WERI-Rb-1 (cell line): ENCODE results near the gene DGKB.

Source experiments
- DNase-seq: peaks from one replicate; pipeline ENCODE4 v3.0.0-alpha.2; 2020
- H3K27ac ChIP-seq: fragments of 250-450 bp; sonication (Bioruptor Pico); 2 replicates; pipeline ENCODE4 v1.5.1; 2020; ENCODE audit warnings: mild to moderate bottlenecking, moderate library complexity
- H3K27me3 ChIP-seq: fragments of 250-450 bp; sonication (Bioruptor Pico); 2 replicates; pipeline ENCODE4 v1.5.1; 2021; ENCODE audit warnings: mild to moderate bottlenecking, low read depth, moderate library complexity; ENCODE audit not compliant: insufficient read depth, severe bottlenecking
- H3K36me3 ChIP-seq: fragments of 250-450 bp; sonication (Bioruptor Pico); 2 replicates; pipeline ENCODE4 v1.5.1; 2020; ENCODE audit warnings: mild to moderate bottlenecking, moderate library complexity
- H3K4me3 ChIP-seq: 2 replicates; pipeline ENCODE4 v1.5.1; 2011; ENCODE audit warnings: low read depth, mild to moderate bottlenecking, control low read depth, low read length
- H3K9me3 ChIP-seq: fragments of 250-450 bp; sonication (Bioruptor Pico); 2 replicates; pipeline ENCODE4 v1.5.1; 2021; ENCODE audit warnings: mild to moderate bottlenecking, moderate library complexity; ENCODE audit not compliant: severe bottlenecking
- CTCF ChIP-seq: IDR thresholded peaks from 2 replicates; pipeline ENCODE4 v1.5.1; 2011; ENCODE audit warnings: low read depth, mild to moderate bottlenecking, control low read depth, inconsistent platforms, low read length

The DGKB gene

DNA sequence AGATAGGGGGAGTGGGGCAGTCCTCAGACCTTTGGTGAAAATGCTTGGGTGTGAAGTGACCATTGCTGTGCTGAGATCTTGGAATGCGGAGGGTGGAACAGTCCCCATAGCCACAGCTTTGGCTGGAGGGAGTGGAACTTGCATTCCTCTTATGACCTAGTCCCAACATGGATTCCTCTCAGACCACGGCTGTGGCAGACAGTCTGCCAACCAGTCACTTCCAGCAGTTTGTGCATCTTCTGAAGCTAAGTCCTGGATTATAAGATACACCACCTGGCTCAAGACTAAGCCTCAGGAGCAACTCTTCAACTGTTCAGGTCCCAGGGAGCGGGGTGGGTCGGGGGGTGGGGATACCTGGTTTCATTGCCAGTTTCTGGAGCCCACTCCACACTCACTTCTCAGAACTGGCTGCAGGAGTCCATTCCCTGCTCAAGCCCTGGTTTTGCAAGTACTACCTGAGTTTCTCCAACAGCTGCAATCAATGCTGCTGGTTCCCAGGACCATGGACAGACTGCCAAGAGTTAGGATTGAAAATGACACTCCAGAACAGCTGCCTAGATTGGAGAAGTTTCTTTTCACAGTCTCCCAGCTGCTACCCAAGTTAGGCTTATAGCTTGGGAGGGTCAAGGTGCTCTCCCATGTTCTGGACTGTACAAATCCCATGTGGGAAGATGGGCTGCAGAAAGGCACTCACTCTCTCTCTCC lies 29.1 kb upstream of the DGKB start:
- Histone ChIP-seq H3K27ac (no peak overlapping the region), H3K4me3 (no peak overlapping the region), H3K9me3 (no peaks in the 10 kb centered on the region), H3K36me3 (no peaks in the 10 kb centered on the region), H3K27me3 (no peaks in the 10 kb centered on the region)
- DNase-seq: peak; percentile 7
- no peak for TF ChIP-seq CTCF

DNA sequence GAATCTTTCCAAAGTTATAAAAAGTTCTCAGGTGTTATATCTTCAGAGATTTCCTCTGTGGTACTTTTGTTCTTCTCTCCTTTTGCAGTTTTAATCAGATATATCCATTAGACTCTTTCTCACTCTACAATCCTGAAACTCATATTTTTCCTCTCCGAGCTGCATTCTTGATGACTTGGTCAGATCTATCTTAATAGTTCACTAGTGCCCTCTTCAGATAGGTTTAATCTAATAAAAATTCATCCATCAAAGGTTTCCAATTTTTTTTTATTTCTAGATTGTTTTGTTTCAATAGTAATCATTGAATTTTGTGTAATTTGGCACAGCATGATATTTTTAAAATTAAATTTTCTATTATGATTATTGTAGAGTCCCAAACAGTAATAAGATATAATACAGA lies 21.8 kb upstream of the DGKB start:
- H3K9me3 ChIP-seq: no peaks in the 10 kb centered on the region
- no peak for DNase-seq
- H3K27ac ChIP-seq: no peak overlapping the region
- H3K27me3 ChIP-seq: no peaks in the 10 kb centered on the region
- no peaks in the 10 kb centered on the region for H3K36me3 ChIP-seq
- TF ChIP-seq CTCF: no peak
- no peak overlapping the region for H3K4me3 ChIP-seq

- Histone ChIP-seq H3K9me3 (no peaks in the 10 kb centered on the region), H3K27ac (no peak overlapping the region), H3K27me3 (no peaks in the 10 kb centered on the region), H3K36me3 (no peaks in the 10 kb centered on the region), H3K4me3 (no peak overlapping the region)
- TF ChIP-seq CTCF: no peak
- DNase-seq: no peak
Measured at GRCh38 chr7:14911077-14911476, 8.5 kb upstream of the DGKB start.

- no peaks in the 10 kb centered on the region for H3K9me3 ChIP-seq
- no peak for DNase-seq
- H3K4me3 ChIP-seq: no peak overlapping the region
- no peaks in the 10 kb centered on the region for H3K27me3 ChIP-seq
- no peak for TF ChIP-seq CTCF
- H3K36me3 ChIP-seq: no peaks in the 10 kb centered on the region
- H3K27ac ChIP-seq: no peak overlapping the region
Measured at GRCh38 chr7:14908697-14909096, 6.1 kb upstream of the DGKB start.

- no peaks in the 10 kb centered on the region for H3K9me3 ChIP-seq
- no peaks in the 10 kb centered on the region for H3K27me3 ChIP-seq
- H3K36me3 ChIP-seq: no peaks in the 10 kb centered on the region
- TF ChIP-seq CTCF: no peak
- DNase-seq: no peak
- H3K27ac ChIP-seq: no peak overlapping the region
- no peak overlapping the region for H3K4me3 ChIP-seq
Measured at GRCh38 chr7:14905764-14906163, 3.2 kb upstream of the DGKB start.

GRCh38 chr7:14900051-14900450 lies 2.5 kb downstream of the DGKB start:
- Histone ChIP-seq H3K36me3 (no peaks in the 10 kb centered on the region), H3K27me3 (no peaks in the 10 kb centered on the region), H3K9me3 (no peaks in the 10 kb centered on the region), H3K27ac (no peak overlapping the region), H3K4me3 (no peak overlapping the region)
- DNase-seq: no peak
- no peak for TF ChIP-seq CTCF
